T-helper 2 cell treated with Interferon-gamma antibody and Interleukin-4, amounts not matched to agents 5 μg/mL and 100 μg/mL, for 36 hours (primary cell): ENCODE results near the gene TIMP2.

Source experiments
- DNase-seq: peaks from one replicate; pipeline ENCODE4 v3.0.0; 2021; ENCODE audit warnings: low spot score
- H3K27ac Mint-ChIP-seq: one replicate; pipeline ENCODE4 v1.8.0; 2021; ENCODE audit warnings: mild to moderate bottlenecking, mixed read lengths
- H3K27me3 Mint-ChIP-seq: one replicate; pipeline ENCODE4 v1.8.0; 2021; ENCODE audit warnings: low read depth, mixed read lengths
- H3K36me3 Mint-ChIP-seq: one replicate; pipeline ENCODE4 v1.8.0; 2021; ENCODE audit warnings: low read depth, mixed read lengths
- H3K4me1 Mint-ChIP-seq: one replicate; pipeline ENCODE4 v1.8.0; 2021; ENCODE audit warnings: low read depth, mixed read lengths
- H3K4me3 Mint-ChIP-seq: one replicate; pipeline ENCODE4 v1.8.0; 2022; ENCODE audit warnings: mild to moderate bottlenecking, moderate library complexity, mixed read lengths
- H3K9me3 Mint-ChIP-seq: one replicate; pipeline ENCODE4 v1.8.0; 2021; ENCODE audit warnings: mixed read lengths

TIMP2 gene

GRCh38 chr17:78933025-78933958 lies 8.1 kb upstream of the TIMP2 start:
- Mint-ChIP-seq H3K4me1 (peaks cover 5% of the 10 kb centered on the region), H3K27me3 (no peaks in the 10 kb centered on the region), H3K36me3 (no peaks in the 10 kb centered on the region), H3K4me3 (no peak overlapping the region), H3K27ac (peak overlapping the region; percentile 81), H3K9me3 (no peaks in the 10 kb centered on the region)
- DNase-seq, result peak; percentile 42

DNA sequence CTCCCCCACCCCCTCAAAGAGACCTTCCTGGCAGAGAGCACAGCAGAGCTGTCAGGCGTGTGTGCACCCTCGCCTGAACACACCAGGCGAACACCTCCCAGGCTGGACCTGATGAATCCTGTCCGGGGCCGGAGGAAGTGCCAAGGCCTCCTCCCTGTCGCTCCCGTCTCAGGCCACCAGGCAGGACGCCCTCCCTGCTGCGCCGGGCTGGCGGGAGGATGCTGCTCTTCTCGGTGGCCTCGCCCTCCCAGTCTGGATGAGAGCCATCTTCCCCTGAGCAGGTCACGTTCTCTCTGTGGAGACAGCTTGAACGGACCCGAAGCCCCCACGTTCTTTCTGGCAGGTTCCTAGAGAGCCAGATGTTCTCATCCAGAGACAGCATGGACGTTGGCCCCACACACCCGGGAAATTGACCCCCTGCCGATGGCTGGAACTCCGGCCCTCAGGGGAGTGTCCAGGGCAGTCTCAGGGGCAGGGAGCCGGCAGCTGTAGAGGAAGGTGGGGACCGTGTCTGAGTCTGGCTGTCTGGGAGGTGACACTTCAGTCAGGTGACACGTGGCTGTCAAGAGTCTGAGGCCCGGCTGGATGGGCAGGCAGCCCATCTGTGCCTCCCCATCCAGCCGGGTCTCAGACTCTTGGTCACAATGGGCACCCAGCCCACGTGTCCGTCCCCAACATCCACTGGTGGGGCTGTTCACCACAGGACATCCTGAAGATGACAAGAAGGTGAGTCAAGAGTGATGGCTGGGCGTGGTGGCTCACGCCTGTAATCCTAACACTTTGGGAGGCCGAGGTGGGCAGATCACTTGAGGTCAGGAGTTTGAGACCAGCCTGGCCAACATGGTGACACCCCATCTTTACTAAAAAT lies 5.0 kb upstream of the TIMP2 start:
- H3K4me3 Mint-ChIP-seq, result no peak overlapping the region
- no peaks in the 10 kb centered on the region for H3K36me3 Mint-ChIP-seq
- H3K27ac Mint-ChIP-seq, result no peak overlapping the region
- H3K4me1 Mint-ChIP-seq, result peaks cover 5% of the 10 kb centered on the region
- DNase-seq, result no peak
- H3K27me3 Mint-ChIP-seq, result peaks cover 18% of the 10 kb centered on the region
- no peaks in the 10 kb centered on the region for H3K9me3 Mint-ChIP-seq

- Mint-ChIP-seq H3K9me3 (no peaks in the 10 kb centered on the region), H3K27ac (no peak overlapping the region), H3K36me3 (no peaks in the 10 kb centered on the region), H3K4me1 (peaks cover 8% of the 10 kb centered on the region), H3K4me3 (no peak overlapping the region), H3K27me3 (peaks cover 35% of the 10 kb centered on the region)
- no peak for DNase-seq
These were observed 722 bp upstream of the TIMP2 start for GRCh38 chr17:78925662-78926555.

DNA sequence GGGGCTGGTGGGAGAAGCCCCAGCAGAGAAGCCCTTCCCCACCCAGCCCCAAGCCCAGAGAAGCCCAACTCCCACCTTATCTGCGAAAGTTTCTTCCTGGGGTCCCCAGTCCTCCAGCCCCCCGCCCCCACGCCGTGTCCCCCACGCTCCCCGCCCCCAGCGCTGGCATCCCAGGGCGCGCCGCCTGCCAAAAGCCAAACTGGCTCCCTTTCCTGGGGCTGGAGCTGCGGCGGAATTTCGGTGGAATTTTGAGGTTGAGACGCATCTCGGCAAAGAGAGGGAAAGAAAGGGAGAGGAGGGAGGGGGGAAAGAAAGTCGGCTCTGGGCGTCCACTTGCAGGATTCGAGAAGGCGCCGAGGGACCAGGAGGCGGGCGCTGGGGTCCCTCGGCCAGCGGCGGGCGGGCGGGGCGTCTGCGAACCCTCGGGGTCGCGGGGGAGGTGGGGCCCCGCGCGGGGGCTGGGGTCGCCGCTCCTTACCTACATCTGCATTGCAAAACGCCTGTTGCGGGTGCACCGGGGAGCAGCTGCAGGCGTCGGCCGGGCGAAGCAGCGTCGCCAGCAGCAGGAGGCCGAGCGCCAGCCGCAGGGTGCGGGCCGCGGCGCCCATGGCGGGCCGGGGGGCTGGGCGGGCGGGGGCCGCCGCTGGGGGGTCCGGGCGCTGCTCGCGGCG lies 571 bp downstream of the TIMP2 start:
- Mint-ChIP-seq H3K9me3 (no peaks in the 10 kb centered on the region), H3K36me3 (no peaks in the 10 kb centered on the region), H3K4me1 (peaks cover 8% of the 10 kb centered on the region), H3K4me3 (peak overlapping the region; percentile 74), H3K27me3 (peaks cover 35% of the 10 kb centered on the region), H3K27ac (no peak overlapping the region)
- no peak for DNase-seq

GRCh38 chr17:78923660-78924453 lies 1.3 kb downstream of the TIMP2 start:
- DNase-seq, result peak; percentile 24
- Mint-ChIP-seq H3K27ac (peak overlapping the region; percentile 36), H3K36me3 (no peaks in the 10 kb centered on the region), H3K4me1 (peaks cover 8% of the 10 kb centered on the region), H3K9me3 (no peaks in the 10 kb centered on the region), H3K4me3 (peak overlapping the region; percentile 74), H3K27me3 (peaks cover 35% of the 10 kb centered on the region)

DNA sequence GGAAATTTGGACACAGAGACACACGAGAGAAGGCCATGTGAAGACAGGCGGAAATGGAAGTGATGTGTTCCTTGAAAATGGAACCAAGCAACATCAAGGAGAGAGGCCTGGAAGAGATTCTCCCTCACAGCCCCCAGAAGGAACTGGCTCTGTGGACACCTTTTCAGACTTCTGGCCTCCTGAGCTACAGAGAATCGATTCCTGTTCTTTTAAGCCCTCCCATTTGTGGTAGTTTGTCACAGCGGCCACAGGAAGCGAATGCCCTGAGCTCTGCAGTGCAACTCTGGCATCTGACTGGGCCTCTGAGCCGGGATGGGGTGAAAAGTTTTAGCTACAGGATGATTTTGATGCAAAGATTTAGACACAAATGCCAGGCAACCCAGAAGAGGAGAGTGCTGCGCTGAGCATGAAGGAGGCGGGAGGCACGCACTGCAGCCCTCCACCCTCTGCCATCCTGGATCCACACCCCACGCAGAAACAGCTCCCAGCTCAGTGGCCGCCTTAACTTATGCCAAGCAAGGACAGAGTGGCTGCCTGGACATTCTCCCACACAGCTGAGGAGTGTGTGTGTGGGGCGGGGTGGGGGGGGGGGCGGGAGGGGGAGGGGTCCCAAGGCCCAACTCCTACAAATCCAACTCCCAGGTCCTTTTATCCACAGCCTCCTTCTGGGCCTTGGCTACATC lies 2.2 kb downstream of the TIMP2 start:
- peaks cover 33% of the 10 kb centered on the region for H3K27me3 Mint-ChIP-seq
- H3K4me1 Mint-ChIP-seq, result peaks cover 8% of the 10 kb centered on the region
- H3K4me3 Mint-ChIP-seq, result peak overlapping the region; percentile 57
- no peaks in the 10 kb centered on the region for H3K9me3 Mint-ChIP-seq
- no peaks in the 10 kb centered on the region for H3K36me3 Mint-ChIP-seq
- DNase-seq, result no peak
- H3K27ac Mint-ChIP-seq, result no peak overlapping the region

DNA sequence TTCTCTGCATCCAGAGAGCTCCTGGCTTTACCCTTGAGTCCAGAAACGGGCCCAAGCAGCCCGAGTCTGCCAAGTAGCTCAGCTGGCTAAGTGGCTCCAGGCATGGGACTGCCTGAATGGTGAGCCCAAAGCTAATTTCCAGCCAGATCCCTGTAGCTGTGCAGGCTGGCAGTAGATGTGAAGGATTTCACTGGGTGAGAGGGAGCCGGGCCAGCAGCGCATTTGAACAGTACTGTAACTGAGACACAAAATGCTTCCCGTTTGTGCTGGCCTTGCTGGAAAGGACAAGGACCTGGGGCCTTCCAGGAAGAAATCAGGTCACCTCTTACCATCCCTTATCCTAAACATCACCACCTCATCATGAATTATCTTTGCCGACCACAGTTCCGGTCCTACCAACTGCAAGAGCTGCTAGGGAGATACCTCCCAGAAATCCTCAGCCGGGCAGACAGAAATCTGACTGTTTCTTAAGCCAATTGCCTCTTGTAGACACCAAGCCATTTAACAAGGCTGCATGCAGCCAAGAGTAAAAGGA lies 3.7 kb downstream of the TIMP2 start:
- peaks cover 8% of the 10 kb centered on the region for H3K4me1 Mint-ChIP-seq
- H3K9me3 Mint-ChIP-seq, result no peaks in the 10 kb centered on the region
- peaks cover 24% of the 10 kb centered on the region for H3K27me3 Mint-ChIP-seq
- no peak overlapping the region for H3K4me3 Mint-ChIP-seq
- H3K36me3 Mint-ChIP-seq, result no peaks in the 10 kb centered on the region
- H3K27ac Mint-ChIP-seq, result no peak overlapping the region
- DNase-seq, result no peak

DNA sequence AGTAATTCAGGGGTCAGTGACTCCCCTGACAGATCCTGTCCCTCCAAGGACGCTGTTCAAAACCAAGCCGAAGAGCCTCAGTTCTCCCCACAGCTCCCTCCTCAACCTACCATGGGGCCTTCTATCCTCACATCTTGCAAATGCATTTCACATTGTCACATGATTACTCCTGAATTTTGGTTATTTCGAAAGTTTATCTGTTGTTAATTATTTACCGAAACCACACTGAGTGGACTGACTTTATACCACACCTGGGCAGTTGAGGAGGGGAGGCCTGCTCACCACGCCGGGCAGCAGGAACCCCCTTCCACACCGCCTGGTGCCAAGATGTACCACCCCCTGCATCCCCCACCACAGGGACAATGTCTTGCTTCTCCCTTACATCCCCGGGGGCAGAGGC lies 4.7 kb downstream of the TIMP2 start:
- Mint-ChIP-seq H3K4me1 (peaks cover 8% of the 10 kb centered on the region), H3K36me3 (no peaks in the 10 kb centered on the region), H3K9me3 (no peaks in the 10 kb centered on the region), H3K27ac (no peak overlapping the region), H3K4me3 (no peak overlapping the region), H3K27me3 (peaks cover 17% of the 10 kb centered on the region)
- DNase-seq, result no peak

- no peaks in the 10 kb centered on the region for H3K36me3 Mint-ChIP-seq
These were observed 5.2 kb downstream of the TIMP2 start for GRCh38 chr17:78919861-78920450.

DNA sequence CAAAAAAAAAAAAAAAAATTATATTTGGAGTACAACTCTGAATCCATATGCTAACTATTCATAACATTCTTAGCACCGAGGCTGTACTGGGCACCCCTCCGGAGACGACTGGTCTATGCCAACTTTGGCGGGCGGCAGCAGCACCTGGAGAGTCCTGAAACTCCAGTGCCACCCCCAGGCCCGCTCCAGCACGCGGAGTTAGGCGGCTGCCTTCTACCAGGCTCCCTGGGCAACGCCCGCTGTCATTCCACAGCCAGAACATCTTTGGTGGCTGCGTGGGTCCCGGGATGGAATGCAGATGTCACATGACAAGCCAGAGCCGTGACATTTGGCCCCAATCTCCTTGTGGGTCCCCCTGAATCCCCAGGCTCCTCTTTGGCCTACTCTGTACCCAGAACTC lies 6.2 kb downstream of the TIMP2 start:
- Mint-ChIP-seq H3K36me3 (no peaks in the 10 kb centered on the region), H3K27me3 (peaks cover 15% of the 10 kb centered on the region), H3K4me3 (no peak overlapping the region), H3K27ac (no peak overlapping the region), H3K4me1 (peaks cover 8% of the 10 kb centered on the region), H3K9me3 (no peaks in the 10 kb centered on the region)
- no peak for DNase-seq

More at GRCh38 chr17:78919861-78920450, 5.2 kb downstream of the TIMP2 start:
- no peak overlapping the region for H3K27ac Mint-ChIP-seq
- DNase-seq, result no peak
- H3K4me3 Mint-ChIP-seq, result no peak overlapping the region
- H3K9me3 Mint-ChIP-seq, result no peaks in the 10 kb centered on the region
- peaks cover 17% of the 10 kb centered on the region for H3K27me3 Mint-ChIP-seq
- H3K4me1 Mint-ChIP-seq, result peaks cover 8% of the 10 kb centered on the region

- H3K27me3 Mint-ChIP-seq, result peaks cover 5% of the 10 kb centered on the region
- no peak overlapping the region for H3K27ac Mint-ChIP-seq
- no peaks in the 10 kb centered on the region for H3K36me3 Mint-ChIP-seq
- H3K4me1 Mint-ChIP-seq, result no peaks in the 10 kb centered on the region
- DNase-seq, result no peak
- no peaks in the 10 kb centered on the region for H3K9me3 Mint-ChIP-seq
- no peak overlapping the region for H3K4me3 Mint-ChIP-seq
These were observed 7.5 kb downstream of the TIMP2 start for GRCh38 chr17:78917451-78918275.
